ENCODE results near the gene NTM. TPM values are rescaled to one million over a fixed set of nuclear protein-coding genes. Genes with fewer than 3 reads are reported as not detected.

Gene NTM
- total RNA-seq, 4 donors from 2014 or later, result 1.4 to 5.7 TPM; not detected in 2

DNA sequence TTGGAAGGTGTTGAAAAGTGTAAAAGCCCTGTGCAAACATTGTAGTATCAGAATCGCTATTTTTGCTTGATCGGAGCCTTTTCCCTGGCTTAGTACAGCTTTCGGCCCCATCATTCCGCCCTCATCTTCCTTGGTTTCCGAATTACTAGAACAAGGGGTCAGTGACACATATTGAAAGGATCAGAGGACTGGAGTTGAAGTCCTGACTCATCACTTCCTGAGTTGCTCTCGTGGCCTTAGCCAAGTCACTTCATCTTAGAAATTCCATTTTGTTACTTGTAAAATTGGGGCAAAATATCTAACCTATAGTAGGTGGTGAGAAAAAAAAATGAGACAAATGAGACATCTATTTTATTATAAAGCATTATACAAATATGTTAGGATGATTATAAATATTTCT lies 375.0 kb downstream of the NTM start:
- TF ChIP-seq POLR2A (IDR thresholded peaks at IDR 0.05), result no peak
- TF ChIP-seq CTCF (IDR thresholded peaks at IDR 0.05), result no peak
- Histone ChIP-seq H3K36me3 (no peaks in the 10 kb centered on the region), H3K27ac (no peak overlapping the region), H3K4me1 (no peaks in the 10 kb centered on the region), H3K27me3 (no peaks in the 10 kb centered on the region), H3K4me3 (no peak overlapping the region), H3K9me3 (no peaks in the 10 kb centered on the region)
- DNase-seq, result no peak
- intact Hi-C loops (cut with DNase I; ENCODE audit: low total_unique reads), result no loop called here

DNA sequence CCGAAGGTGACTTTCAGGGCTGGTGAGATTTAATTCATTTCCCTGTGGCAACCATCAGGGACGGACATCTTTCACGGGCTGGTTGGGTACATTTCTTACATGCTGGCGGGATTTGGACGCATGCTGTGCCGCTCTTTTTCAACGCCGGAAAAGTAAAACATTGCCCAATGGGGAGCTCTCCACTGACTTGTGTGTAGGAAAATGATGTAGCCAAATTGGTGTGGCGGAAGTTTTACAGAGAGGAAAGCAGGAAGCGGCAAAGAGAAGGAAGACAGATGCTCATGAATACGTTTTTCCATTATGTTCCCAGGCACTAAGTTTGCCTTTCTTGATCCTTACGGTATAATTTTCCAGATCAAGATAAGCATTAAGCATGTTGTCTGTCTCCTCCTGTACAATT lies 375.8 kb downstream of the NTM start:
- Histone ChIP-seq H3K27ac (no peak overlapping the region), H3K36me3 (no peaks in the 10 kb centered on the region), H3K4me3 (no peak overlapping the region), H3K27me3 (no peaks in the 10 kb centered on the region), H3K4me1 (no peaks in the 10 kb centered on the region), H3K9me3 (no peaks in the 10 kb centered on the region)
- intact Hi-C loops (cut with DNase I; ENCODE audit: low total_unique reads), result no loop called here
- TF ChIP-seq POLR2A (IDR thresholded peaks at IDR 0.05), result no peak
- no peak for TF ChIP-seq CTCF (IDR thresholded peaks at IDR 0.05)
- DNase-seq, result no peak

DNA sequence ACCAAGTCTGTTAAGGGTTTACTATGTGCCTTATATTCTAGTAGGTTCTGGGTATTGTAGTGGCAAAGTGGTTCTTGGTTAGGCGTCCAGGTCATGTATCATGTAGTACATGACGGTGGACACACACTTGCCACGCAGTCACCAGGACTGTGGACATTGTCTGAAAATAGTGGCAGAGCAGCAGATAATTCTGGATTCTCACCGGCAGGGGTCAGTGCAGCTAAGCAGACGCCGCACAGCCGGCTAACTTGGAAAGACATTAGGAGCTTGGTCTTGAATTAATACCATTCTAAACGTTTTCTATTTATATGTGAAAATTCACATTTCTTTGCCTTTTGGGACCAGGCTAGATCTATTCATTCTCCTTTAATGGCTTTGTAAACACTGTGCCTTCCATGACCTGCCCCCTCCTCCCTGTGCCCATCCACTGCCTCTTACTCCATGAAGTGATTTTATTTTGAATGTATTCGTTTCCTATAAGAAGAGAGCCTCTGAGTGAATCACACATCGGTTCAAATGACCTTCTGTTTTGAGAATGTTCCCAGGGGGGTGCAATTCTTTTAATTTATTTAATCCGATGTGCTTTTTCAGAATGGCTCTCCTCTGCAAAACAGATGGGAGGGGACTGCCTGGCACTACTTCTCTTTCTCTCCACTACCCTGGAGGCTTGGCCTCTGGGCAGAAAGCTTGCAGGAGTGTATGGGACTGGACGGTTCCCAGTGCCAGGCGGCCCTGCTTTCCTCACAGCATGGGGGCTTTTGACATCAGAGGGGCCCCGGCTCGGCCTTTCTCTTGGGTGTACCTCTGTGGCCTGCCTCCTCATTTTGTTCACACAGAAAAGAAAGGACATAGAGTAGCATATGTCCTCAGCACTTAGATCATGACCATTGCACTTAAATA lies 378.0 kb downstream of the NTM start:
- Histone ChIP-seq H3K27me3 (no peaks in the 10 kb centered on the region), H3K27ac (no peak overlapping the region), H3K4me3 (no peak overlapping the region), H3K36me3 (no peaks in the 10 kb centered on the region), H3K4me1 (no peaks in the 10 kb centered on the region), H3K9me3 (no peaks in the 10 kb centered on the region)
- TF ChIP-seq CTCF (IDR thresholded peaks at IDR 0.05) (peak; percentile 29 to 65 (median 50)), POLR2A (IDR thresholded peaks at IDR 0.05) (no peak)
- DNase-seq, result peak; percentile 19 to 28
- intact Hi-C loops (cut with DNase I; ENCODE audit: low total_unique reads), result no loop called here

DNA sequence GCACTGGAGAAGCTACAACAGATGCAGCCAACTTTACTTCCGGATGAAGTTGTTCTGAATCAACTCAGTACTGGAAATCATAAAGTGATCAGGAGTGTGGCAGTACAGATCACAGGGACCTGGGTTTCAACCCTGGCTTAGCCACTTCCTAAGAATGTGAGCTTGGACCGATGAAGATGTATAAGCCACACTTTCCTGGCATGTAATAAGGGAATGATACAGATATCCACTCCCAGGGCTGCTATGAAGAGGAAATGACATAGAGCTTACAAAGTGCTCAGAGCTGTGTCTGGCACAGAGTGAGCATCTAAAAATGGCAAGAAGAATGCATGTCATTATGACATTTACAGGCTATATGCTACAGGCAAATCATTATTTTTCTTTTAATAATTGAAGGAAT lies 378.7 kb downstream of the NTM start:
- Histone ChIP-seq H3K27me3 (no peaks in the 10 kb centered on the region), H3K4me1 (no peaks in the 10 kb centered on the region), H3K4me3 (no peak overlapping the region), H3K9me3 (no peaks in the 10 kb centered on the region), H3K27ac (no peak overlapping the region), H3K36me3 (no peaks in the 10 kb centered on the region)
- TF ChIP-seq CTCF (IDR thresholded peaks at IDR 0.05), result no peak
- TF ChIP-seq POLR2A (IDR thresholded peaks at IDR 0.05), result no peak
- intact Hi-C loops (cut with DNase I; ENCODE audit: low total_unique reads), result no loop called here
- no peak for DNase-seq

DNA sequence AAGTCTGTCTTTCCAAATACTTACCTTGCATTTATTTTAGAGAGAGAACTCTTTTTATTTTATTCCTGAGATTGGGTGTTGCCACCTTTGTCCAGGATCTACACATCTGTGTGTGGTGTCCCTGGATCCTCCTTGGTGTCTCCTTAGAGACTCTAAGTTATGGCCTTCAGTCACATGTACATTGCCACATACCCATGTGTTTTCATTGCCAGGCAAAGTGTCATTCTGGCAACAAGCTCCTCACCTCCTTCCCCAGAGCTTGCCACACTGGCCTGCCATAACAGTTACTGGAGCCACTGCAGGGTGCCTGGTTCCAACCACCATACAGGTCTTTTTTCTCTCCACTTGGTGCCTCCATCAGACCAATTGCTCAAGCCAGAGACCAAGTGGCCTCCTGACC lies 379.7 kb downstream of the NTM start:
- intact Hi-C loops (cut with DNase I; ENCODE audit: low total_unique reads), result no loop called here
- Histone ChIP-seq H3K36me3 (no peaks in the 10 kb centered on the region), H3K9me3 (no peaks in the 10 kb centered on the region), H3K27ac (no peak overlapping the region), H3K4me1 (no peaks in the 10 kb centered on the region), H3K4me3 (no peak overlapping the region), H3K27me3 (no peaks in the 10 kb centered on the region)
- DNase-seq, result no peak
- TF ChIP-seq CTCF (IDR thresholded peaks at IDR 0.05) (no peak), POLR2A (IDR thresholded peaks at IDR 0.05) (no peak)

Measured in uterus (tissue), 4 donors.